ENCODE results near the gene RHOH. TPM values are rescaled to one million over a fixed set of nuclear protein-coding genes. Genes with fewer than 3 reads are reported as not detected.

The RHOH gene
- total RNA-seq, 2 donors from 2014 or later: 81.2 to 82.9 TPM

- Mint-ChIP-seq H3K36me3 (peaks cover 45 to 68% of the 10 kb centered on the region in 2 donors), H3K9me3 (no peaks in the 10 kb centered on the region), H3K27ac (peak overlapping the region; percentile 94 to 97)
- ATAC-seq (no peak), DNase-seq (ENCODE audit: low spot score in 2 of 2) (no peak)
Observed at GRCh38 chr4:40240040-40240653, 43.3 kb downstream of the RHOH start.

GRCh38 chr4:40241026-40241425, 44.2 kb downstream of the RHOH start:
- no peak for ATAC-seq
- no peaks in the 10 kb centered on the region for H3K9me3 Mint-ChIP-seq
- no peak for DNase-seq (ENCODE audit: low spot score in 2 of 2)
- H3K27ac Mint-ChIP-seq: peak overlapping the region; percentile 85 to 91
- H3K36me3 Mint-ChIP-seq: peaks cover 52 to 72% of the 10 kb centered on the region in 2 donors

GRCh38 chr4:40241941-40242340, 45.1 kb downstream of the RHOH start:
- ATAC-seq (peak in 1 of 2 donors; percentile 25), DNase-seq (ENCODE audit: low spot score in 2 of 2) (no peak)
- H3K27ac Mint-ChIP-seq: peak overlapping the region; percentile 85 to 91
- peaks cover 52 to 68% of the 10 kb centered on the region in 2 donors for H3K36me3 Mint-ChIP-seq
- H3K9me3 Mint-ChIP-seq: no peaks in the 10 kb centered on the region

GRCh38 chr4:40243386-40243948, 46.6 kb downstream of the RHOH start:
- no peak for ATAC-seq
- H3K36me3 Mint-ChIP-seq: peaks cover 43 to 64% of the 10 kb centered on the region in 2 donors

GRCh38 chr4:40244606-40245005, 47.8 kb downstream of the RHOH start:
- H3K9me3 Mint-ChIP-seq: no peaks in the 10 kb centered on the region
- H3K27ac Mint-ChIP-seq: peak overlapping the region; percentile 69 to 92
- peaks cover 36 to 56% of the 10 kb centered on the region in 2 donors for H3K36me3 Mint-ChIP-seq
- ATAC-seq (no peak), DNase-seq (ENCODE audit: low spot score in 2 of 2) (no peak)

More at GRCh38 chr4:40243386-40243948, 46.6 kb downstream of the RHOH start:
- DNase-seq (ENCODE audit: low spot score in 2 of 2): no peak
- Mint-ChIP-seq H3K27ac (peak overlapping the region; percentile 85 to 86), H3K9me3 (no peaks in the 10 kb centered on the region)

GRCh38 chr4:40245550-40245949, 48.7 kb downstream of the RHOH start:
- H3K27ac Mint-ChIP-seq: peak overlapping the region; percentile 69 to 92
- peaks cover 30 to 49% of the 10 kb centered on the region in 2 donors for H3K36me3 Mint-ChIP-seq
- ATAC-seq (no peak), DNase-seq (ENCODE audit: low spot score in 2 of 2) (no peak)
- H3K9me3 Mint-ChIP-seq: no peaks in the 10 kb centered on the region

GRCh38 chr4:40246011-40246900, 49.4 kb downstream of the RHOH start:
- Mint-ChIP-seq H3K9me3 (peaks cover 0 to under 1% of the 10 kb centered on the region in 2 donors), H3K36me3 (peaks cover 30 to 49% of the 10 kb centered on the region in 2 donors), H3K27ac (peak overlapping the region; percentile 69 to 92)
- DNase-seq (ENCODE audit: low spot score in 2 of 2) (no peak), ATAC-seq (no peak)

- H3K9me3 Mint-ChIP-seq: peaks cover 0 to 4% of the 10 kb centered on the region in 2 donors
- DNase-seq (ENCODE audit: low spot score in 2 of 2) (no peak), ATAC-seq (no peak)
- peak overlapping the region; percentile 51 to 69 for H3K27ac Mint-ChIP-seq
- H3K36me3 Mint-ChIP-seq: peaks cover 30 to 46% of the 10 kb centered on the region in 2 donors
Observed at GRCh38 chr4:40246938-40247337, 50.1 kb downstream of the RHOH start.

GRCh38 chr4:40247350-40247749, 50.5 kb downstream of the RHOH start:
- ATAC-seq (peak in 1 of 2 donors; percentile 31), DNase-seq (ENCODE audit: low spot score in 2 of 2) (no peak)
- Mint-ChIP-seq H3K36me3 (peaks cover 30 to 46% of the 10 kb centered on the region in 2 donors), H3K27ac (peak overlapping the region in 1 of 2 donors; percentile 69), H3K9me3 (peaks cover 0 to 4% of the 10 kb centered on the region in 2 donors)

GRCh38 chr4:40251366-40251765, 54.5 kb downstream of the RHOH start:
- H3K27ac Mint-ChIP-seq: peak overlapping the region; percentile 49 to 91
- H3K9me3 Mint-ChIP-seq: peaks cover 0 to 4% of the 10 kb centered on the region in 2 donors
- DNase-seq (ENCODE audit: low spot score in 2 of 2): no peak
- H3K36me3 Mint-ChIP-seq: peaks cover 0 to 9% of the 10 kb centered on the region in 2 donors
- peak; percentile 76 for ATAC-seq

- peaks cover 0 to 4% of the 10 kb centered on the region in 2 donors for H3K9me3 Mint-ChIP-seq
- peak overlapping the region; percentile 74 to 94 for H3K27ac Mint-ChIP-seq
- ATAC-seq (no peak), DNase-seq (ENCODE audit: low spot score in 2 of 2) (no peak)
- peaks cover 0 to 12% of the 10 kb centered on the region in 2 donors for H3K36me3 Mint-ChIP-seq
Observed at GRCh38 chr4:40253906-40254305, 57.1 kb downstream of the RHOH start.

- H3K36me3 Mint-ChIP-seq: peaks cover 0 to 13% of the 10 kb centered on the region in 2 donors
- peaks cover 0 to 4% of the 10 kb centered on the region in 2 donors for H3K9me3 Mint-ChIP-seq
- peak overlapping the region; percentile 82 to 94 for H3K27ac Mint-ChIP-seq
- ATAC-seq (peak; percentile 58 to 69), DNase-seq (ENCODE audit: low spot score in 2 of 2) (no peak)
Observed at GRCh38 chr4:40254608-40255392, 58.0 kb downstream of the RHOH start.

- Mint-ChIP-seq H3K36me3 (peaks cover 0 to 11% of the 10 kb centered on the region in 2 donors), H3K9me3 (peaks cover 0 to 4% of the 10 kb centered on the region in 2 donors), H3K27ac (peak overlapping the region; percentile 82 to 94)
- no peak for DNase-seq (ENCODE audit: low spot score in 2 of 2)
- ATAC-seq: peak; percentile 35 to 52
Observed at GRCh38 chr4:40255393-40256281, 58.8 kb downstream of the RHOH start.

GRCh38 chr4:40256329-40256728, 59.5 kb downstream of the RHOH start:
- peaks cover 0 to 8% of the 10 kb centered on the region in 2 donors for H3K36me3 Mint-ChIP-seq

GRCh38 chr4:40256817-40257216, 60.0 kb downstream of the RHOH start:
- H3K9me3 Mint-ChIP-seq: no peaks in the 10 kb centered on the region
- ATAC-seq: peak in 1 of 2 donors; percentile 16
- peak overlapping the region; percentile 82 to 94 for H3K27ac Mint-ChIP-seq
- no peak for DNase-seq (ENCODE audit: low spot score in 2 of 2)
- peaks cover 0 to 8% of the 10 kb centered on the region in 2 donors for H3K36me3 Mint-ChIP-seq

More at GRCh38 chr4:40256329-40256728, 59.5 kb downstream of the RHOH start:
- ATAC-seq (no peak), DNase-seq (ENCODE audit: low spot score in 2 of 2) (no peak)
- H3K27ac Mint-ChIP-seq: peak overlapping the region; percentile 82 to 94
- H3K9me3 Mint-ChIP-seq: peaks cover 0 to 3% of the 10 kb centered on the region in 2 donors

Data from activated naive CD4-positive, alpha-beta T cell treated with anti-CD3 and anti-CD28 coated beads, Interleukin-2, amount 50 U/mL, for 72 hours (primary cell).